ENCODE measurements around the gene GJD3. TPM values are rescaled to one million over a fixed set of nuclear protein-coding genes. Genes with fewer than 3 reads are reported as not detected.

GJD3 gene
- total RNA-seq, 1 experiment from 2014 or later, result not detected

DNA sequence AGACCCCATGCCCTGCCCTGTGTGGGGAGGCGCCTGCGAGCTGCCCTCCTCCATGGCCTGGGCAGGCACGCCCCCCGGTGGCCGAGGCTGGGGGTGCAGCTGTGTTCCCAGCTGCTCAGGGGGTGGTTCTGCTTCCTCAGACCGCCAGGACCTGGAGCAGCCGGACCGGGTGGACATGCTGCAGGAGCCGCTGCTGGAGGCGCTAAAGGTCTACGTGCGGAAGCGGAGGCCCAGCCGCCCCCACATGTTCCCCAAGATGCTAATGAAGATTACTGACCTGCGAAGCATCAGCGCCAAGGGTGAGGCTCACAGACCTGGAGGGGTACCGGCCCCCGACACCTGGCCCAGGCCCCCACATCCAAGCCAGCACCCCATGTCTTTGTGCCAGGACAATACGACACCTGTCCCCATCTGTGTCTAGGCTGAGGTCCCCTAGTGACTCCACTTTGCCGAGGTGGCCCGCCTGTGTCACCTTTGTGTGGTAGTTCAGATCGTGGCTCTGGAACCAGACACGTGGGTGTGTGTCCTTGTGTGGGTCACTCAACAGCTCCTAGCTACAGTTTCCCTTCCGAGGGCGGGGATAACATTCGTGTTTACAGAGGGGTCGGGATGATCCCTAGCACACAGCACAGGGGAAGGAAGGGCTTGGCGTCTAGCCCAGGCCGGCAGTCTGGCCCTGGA is 9.3 kb downstream of the GJD3 start:
- Mint-ChIP-seq H3K4me3 (ENCODE audit: unreplicated experiment) (no peak overlapping the region), H3K27me3 (ENCODE audit: insufficient read depth, unreplicated experiment) (no peaks in the 10 kb centered on the region), H3K4me1 (ENCODE audit: insufficient read depth, unreplicated experiment) (peaks cover 7% of the 10 kb centered on the region), H3K36me3 (ENCODE audit: insufficient read depth, unreplicated experiment) (peaks cover 29% of the 10 kb centered on the region), H3K27ac (ENCODE audit: low read depth, unreplicated experiment) (no peak overlapping the region), H3K9me3 (ENCODE audit: unreplicated experiment) (no peaks in the 10 kb centered on the region)
- intact Hi-C loops (cut with micrococcal nuclease), result loop anchor here (1.0 to 2.0 kb wide), 2 partner anchors 52 to 152 kb away; no protein-coding TSS in a partner anchor
- TF ChIP-seq CTCF (IDR thresholded peaks at IDR 0.05; ENCODE audit: unreplicated experiment), result peak; percentile 94
- DNase-seq (ENCODE audit: unreplicated experiment), result peak; percentile 56
- no TSS peak for BruUV-seq (replicated peaks)
- CTCF ChIA-PET, result interaction anchor here (0.6 to 15.7 kb wide), 20 partner anchors 10 to 205 kb away, joined by 3 to 396 read pairs (median 6); partner anchors contain the start of gene RARA
- POLR2A ChIA-PET, result interaction anchor here (1.1 to 1.5 kb wide), 3 partner anchors 38 to 52 kb away, joined by 3 to 5 read pairs (median 5); no protein-coding TSS in a partner anchor

- no peaks in the 10 kb centered on the region for H3K9me3 Mint-ChIP-seq (ENCODE audit: unreplicated experiment)
- no peak overlapping the region for H3K27ac Mint-ChIP-seq (ENCODE audit: low read depth, unreplicated experiment)
- POLR2A ChIA-PET, result interaction anchor here (1.1 to 1.5 kb wide), 3 partner anchors 37 to 52 kb away, joined by 3 to 5 read pairs (median 5); no protein-coding TSS in a partner anchor
- H3K4me1 Mint-ChIP-seq (ENCODE audit: insufficient read depth, unreplicated experiment), result peaks cover 15% of the 10 kb centered on the region
- H3K4me3 Mint-ChIP-seq (ENCODE audit: unreplicated experiment), result no peak overlapping the region
- CTCF ChIA-PET, result interaction anchor here (0.6 to 15.7 kb wide), 21 partner anchors 11 to 207 kb away, joined by 3 to 396 read pairs (median 5); partner anchors contain the start of gene RARA
- peaks cover 29% of the 10 kb centered on the region for H3K36me3 Mint-ChIP-seq (ENCODE audit: insufficient read depth, unreplicated experiment)
- no peak for TF ChIP-seq CTCF (IDR thresholded peaks at IDR 0.05; ENCODE audit: unreplicated experiment)
- intact Hi-C loops (cut with micrococcal nuclease), result loop anchor here (1.0 to 2.0 kb wide), 2 partner anchors 51 to 152 kb away; no protein-coding TSS in a partner anchor
- no TSS peak for BruUV-seq (replicated peaks)
- DNase-seq (ENCODE audit: unreplicated experiment), result no peak
- H3K27me3 Mint-ChIP-seq (ENCODE audit: insufficient read depth, unreplicated experiment), result no peaks in the 10 kb centered on the region
Observed at GRCh38 chr17:40354221-40355122, 10.1 kb downstream of the GJD3 start.

GRCh38 chr17:40352779-40353394 is 11.7 kb downstream of the GJD3 start:
- no peak overlapping the region for H3K4me3 Mint-ChIP-seq (ENCODE audit: unreplicated experiment)
- no TSS peak for BruUV-seq (replicated peaks)
- H3K27me3 Mint-ChIP-seq (ENCODE audit: insufficient read depth, unreplicated experiment), result no peaks in the 10 kb centered on the region
- DNase-seq (ENCODE audit: unreplicated experiment), result no peak
- H3K36me3 Mint-ChIP-seq (ENCODE audit: insufficient read depth, unreplicated experiment), result peaks cover 29% of the 10 kb centered on the region
- peaks cover 24% of the 10 kb centered on the region for H3K4me1 Mint-ChIP-seq (ENCODE audit: insufficient read depth, unreplicated experiment)
- no peak overlapping the region for H3K27ac Mint-ChIP-seq (ENCODE audit: low read depth, unreplicated experiment)
- POLR2A ChIA-PET, result interaction anchor here (1.0 kb wide), 1 partner anchor 49 kb away, joined by 5 read pairs; no protein-coding TSS in a partner anchor
- H3K9me3 Mint-ChIP-seq (ENCODE audit: unreplicated experiment), result no peaks in the 10 kb centered on the region
- intact Hi-C loops (cut with micrococcal nuclease), result no loop called here
- no peak for TF ChIP-seq CTCF (IDR thresholded peaks at IDR 0.05; ENCODE audit: unreplicated experiment)
- CTCF ChIA-PET, result interaction anchor here (0.9 to 15.7 kb wide), 6 partner anchors 9 to 209 kb away, joined by 3 to 396 read pairs (median 4); partner anchors contain the start of gene RARA

Measured in MCF 10A (cell line).